Kidney (tissue), 14 donors: ENCODE data around the gene HLA-DOA. TPM values are rescaled to one million over a fixed set of nuclear protein-coding genes. Genes with fewer than 3 reads are reported as not detected.

Source experiments
- DNase-seq, 5 donors: peaks; one replicate each; pipeline ENCODE4 v3.0.0-alpha.2; 2013 to 2020
- FAIRE-seq: peaks from 2 replicates; lab custom pipeline; 2012; peaks lifted over from hg19 to GRCh38; lab: Jason Lieb, UNC
- H3K27ac ChIP-seq, 2 donors: one replicate each; pipeline ENCODE4 v1.7.0; 2013; ENCODE audit warnings: low read depth in 2 of 2, low read length in 2 of 2, inconsistent platforms in 1 of 2
- H3K27me3 ChIP-seq: one replicate; pipeline ENCODE4 v1.7.1; 2013; ENCODE audit warnings: low read length, inconsistent platforms; ENCODE audit not compliant: control insufficient read depth, insufficient read depth
- H3K36me3 ChIP-seq, 3 donors: one replicate each; pipeline versions ENCODE4 v1.7.0 to v1.7.1; 2013; ENCODE audit warnings: low read length in 3 of 3, control low read depth in 1 of 3, inconsistent platforms in 1 of 3; ENCODE audit not compliant: insufficient read depth in 3 of 3, control insufficient read depth in 2 of 3
- H3K4me1 ChIP-seq, 3 donors: one replicate each; pipeline versions ENCODE4 v1.7.0 to v1.7.1; 2013; ENCODE audit warnings: low read length in 3 of 3, inconsistent platforms in 1 of 3, low read depth in 1 of 3; ENCODE audit not compliant: control insufficient read depth in 2 of 3, insufficient read depth in 2 of 3
- H3K4me3 ChIP-seq, 3 donors: one replicate each; pipeline versions ENCODE4 v1.7.0 to v1.8.1; 2013; ENCODE audit warnings: low read length in 3 of 3, control low read depth in 1 of 3, inconsistent platforms in 1 of 3
- H3K9ac ChIP-seq, 3 donors: one replicate each; pipeline versions ENCODE4 v1.7.0 to v1.7.1; 2013; ENCODE audit warnings: low read length in 3 of 3, control low read depth in 1 of 3, inconsistent platforms in 1 of 3
- H3K9me3 ChIP-seq, 3 donors: one replicate each; pipeline versions ENCODE4 v1.7.0 to v1.7.1; 2013; ENCODE audit warnings: low read length in 3 of 3, control low read depth in 1 of 3, inconsistent platforms in 1 of 3; ENCODE audit not compliant: control insufficient read depth in 2 of 3, insufficient read depth in 1 of 3
- CTCF ChIP-seq: IDR thresholded peaks from 3 replicates; pipeline ENCODE4 v1.5.1; 2012; ENCODE audit warnings: mild to moderate bottlenecking, moderate library complexity, borderline replicate concordance; ENCODE audit not compliant: insufficient read depth; ENCODE audit errors: extremely low read depth
- intact Hi-C: fragments of 100-400 bp; cut with DNase I; formaldehyde crosslinking; loops from one replicate; pipeline ENCODE4 v1.11.1; 2022
- polyA plus RNA-seq: library from polyadenylated mRNA; stranded (reverse); fragments of 350-450 nt; fragmentation: Illumina TruSeq; extraction: RNeasy Lipid Tissue Mini Kit (QIAGEN cat#74804); gene quantifications from one replicate; pipeline ENCODE4 v1.2.3, GENCODE V29; 2014; ENCODE audit warnings: low read depth, low replicate concordance; ENCODE audit not compliant: insufficient read depth
- total RNA-seq: library from RNA; stranded (reverse); fragmentation: NEBNext Ultra II Directional; extraction: Animal tissue kit (Norgen Biotek cat#: 25700); gene quantifications from one replicate; pipeline ENCODE4 v1.2.1, GENCODE V29; 2021
- donor health status: control.
- donor health status: control.
- donor health status: control.
- donor health status: control.
- donor health status: control.
- donor health status: DM: yes; HTN: yes; CAD: no.
- donor health status: Normal renal cell carcinoma (clear cell type).

Gene HLA-DOA
- total and polyA plus RNA-seq, 2 donors from 2014 or later: 10.8 to 21.6 TPM

- intact Hi-C loops: no loop called here
- H3K36me3 ChIP-seq: no peaks in the 10 kb centered on the region
- FAIRE-seq (no peak), DNase-seq (peak in 3 of 5 donors; percentile 38 to 65 (median 54))
- H3K27ac ChIP-seq: no peak overlapping the region
- no peaks in the 10 kb centered on the region for H3K27me3 ChIP-seq
- H3K9ac ChIP-seq: no peak overlapping the region
- no peaks in the 10 kb centered on the region for H3K4me1 ChIP-seq
- no peak overlapping the region for H3K4me3 ChIP-seq
- peak; percentile 45 for TF ChIP-seq CTCF
- no peaks in the 10 kb centered on the region for H3K9me3 ChIP-seq
These were observed 9.3 kb downstream of the HLA-DOA start for GRCh38 chr6:33000055-33000454.

- TF ChIP-seq CTCF: no peak
- intact Hi-C loops: no loop called here
- H3K27me3 ChIP-seq: no peaks in the 10 kb centered on the region
These were observed 13.9 kb downstream of the HLA-DOA start for GRCh38 chr6:32995448-32995847.

GRCh38 chr6:32993363-32993973 lies 15.9 kb downstream of the HLA-DOA start:
- Histone ChIP-seq H3K36me3 (no peaks in the 10 kb centered on the region), H3K4me1 (no peaks in the 10 kb centered on the region), H3K27ac (no peak overlapping the region), H3K9me3 (no peaks in the 10 kb centered on the region), H3K4me3 (no peak overlapping the region), H3K27me3 (no peaks in the 10 kb centered on the region), H3K9ac (no peak overlapping the region)
- FAIRE-seq (no peak), DNase-seq (no peak)
- intact Hi-C loops: no loop called here
- TF ChIP-seq CTCF: no peak

More at GRCh38 chr6:32995448-32995847, 13.9 kb downstream of the HLA-DOA start:
- H3K27ac ChIP-seq: no peak overlapping the region
- DNase-seq: no peak
- no peak overlapping the region for H3K9ac ChIP-seq
- no peaks in the 10 kb centered on the region for H3K4me1 ChIP-seq
- H3K36me3 ChIP-seq: no peaks in the 10 kb centered on the region
- no peak for FAIRE-seq
- no peak overlapping the region for H3K4me3 ChIP-seq
- no peaks in the 10 kb centered on the region for H3K9me3 ChIP-seq

DNA sequence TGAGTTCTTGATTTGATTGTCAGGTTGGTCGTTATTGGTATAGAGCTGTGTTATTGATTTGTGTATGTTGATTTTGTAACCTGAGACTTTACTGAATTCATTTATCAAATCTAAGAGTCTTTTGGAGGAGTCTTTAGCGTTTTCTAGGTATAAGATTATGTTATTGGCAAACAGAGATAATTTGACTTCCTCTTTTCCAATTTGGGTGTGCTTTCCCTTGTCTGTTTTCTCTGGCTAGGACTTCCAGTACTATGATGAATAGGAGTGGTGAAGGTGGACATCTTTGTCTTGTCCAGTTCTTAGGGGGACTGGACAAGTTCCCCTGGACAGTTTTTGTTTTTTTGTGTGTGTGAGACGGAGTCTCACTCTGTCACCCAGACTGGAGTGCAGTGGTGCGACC lies 17.4 kb downstream of the HLA-DOA start:
- TF ChIP-seq CTCF: no peak
- Histone ChIP-seq H3K27ac (no peak overlapping the region), H3K27me3 (no peaks in the 10 kb centered on the region), H3K36me3 (no peaks in the 10 kb centered on the region), H3K9me3 (no peaks in the 10 kb centered on the region), H3K4me3 (no peak overlapping the region), H3K4me1 (no peaks in the 10 kb centered on the region), H3K9ac (no peak overlapping the region)
- intact Hi-C loops: no loop called here
- FAIRE-seq (no peak), DNase-seq (no peak)
